Activated CD8-positive, alpha-beta memory T cell treated with anti-CD3 and anti-CD28 coated beads, Interleukin-2, amount 50 U/mL, for 24 hours (primary cell): ENCODE data around the gene TRAPPC2.

Experiments
- DNase-seq: peaks from one replicate; pipeline ENCODE4 v3.0.0-alpha.2; 2020; ENCODE audit errors: extremely low read depth

The TRAPPC2 gene

DNA sequence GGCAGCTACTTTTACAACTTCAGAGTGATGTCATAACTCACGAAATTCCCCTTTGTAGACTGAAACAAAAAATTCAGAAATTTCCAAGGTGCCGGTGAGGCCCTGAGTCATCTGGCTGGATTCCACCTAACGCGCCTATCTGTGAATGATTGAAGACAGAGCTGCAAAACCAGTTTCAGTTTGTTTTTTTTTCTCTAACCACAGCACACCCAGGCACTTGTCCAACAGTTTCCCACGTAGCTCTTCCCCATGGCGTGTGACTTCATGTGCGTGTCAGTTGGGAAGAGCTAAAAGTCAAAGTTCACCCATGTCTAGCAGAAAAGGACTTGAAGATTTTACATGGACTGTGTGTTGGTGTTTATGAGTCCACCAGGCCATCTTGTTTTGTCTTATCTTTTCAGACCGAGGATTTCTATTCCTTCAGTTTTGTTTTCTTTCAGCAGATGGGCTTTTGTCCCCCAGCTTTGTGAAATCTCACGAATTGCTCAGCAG is 65.1 kb downstream of the TRAPPC2 start:
- no peak for DNase-seq

DNA sequence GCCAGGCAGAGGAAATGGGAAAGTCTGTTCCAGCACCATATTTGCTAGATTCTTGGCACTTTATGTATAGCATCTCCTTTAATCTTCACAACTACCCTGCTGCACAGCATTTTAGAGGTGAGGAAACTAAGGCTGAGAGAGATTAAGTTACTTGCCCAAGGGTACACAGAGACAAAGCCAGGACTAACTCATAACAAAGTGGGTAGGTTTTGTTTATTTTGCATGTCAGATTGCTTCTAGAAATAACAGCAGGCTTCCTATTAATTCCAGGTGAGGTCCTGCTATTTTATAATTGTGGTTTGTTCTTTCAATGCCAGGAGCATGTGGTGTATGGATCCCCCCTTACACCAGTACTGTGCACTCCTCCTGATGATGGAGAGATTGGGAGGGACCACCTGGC is 66.5 kb downstream of the TRAPPC2 start:
- no peak for DNase-seq

DNA sequence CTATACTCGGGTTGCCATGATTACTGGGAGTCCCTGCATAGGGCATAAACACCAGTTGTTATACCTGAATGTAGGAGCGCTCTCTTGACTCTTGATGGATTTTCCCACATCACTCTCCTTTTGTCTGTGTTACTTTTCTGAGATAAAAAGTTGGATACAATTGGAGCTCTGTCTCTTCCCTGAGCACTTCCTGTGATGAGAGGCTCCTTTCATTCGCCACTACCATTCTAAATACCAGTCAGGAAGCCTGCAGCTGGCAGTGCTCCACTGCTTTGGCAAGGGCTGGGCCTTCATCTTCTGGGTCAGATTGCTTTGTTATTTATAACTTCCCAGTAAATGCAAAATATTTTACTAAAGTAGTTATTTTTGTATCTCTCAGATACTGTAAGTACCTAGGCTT is 67.6 kb downstream of the TRAPPC2 start:
- DNase-seq = no peak

DNA sequence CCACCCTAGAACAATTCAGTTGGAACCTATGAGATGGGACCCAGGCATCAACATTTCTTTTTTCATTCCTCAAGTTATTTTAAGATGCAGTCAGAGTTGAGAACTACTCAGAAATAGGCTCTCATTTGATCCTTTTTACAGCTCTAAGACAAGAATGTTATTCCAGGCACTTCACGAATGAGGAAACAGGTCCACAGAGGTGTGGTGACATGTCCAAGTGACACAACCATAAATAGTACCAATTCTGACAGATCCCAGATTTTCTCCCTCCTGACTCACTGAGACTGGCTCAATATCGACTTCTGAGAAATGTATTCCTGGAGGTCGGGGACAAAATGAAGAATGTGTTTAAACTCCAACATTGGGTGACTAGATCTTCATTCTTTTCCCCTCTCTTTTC is 70.4 kb downstream of the TRAPPC2 start:
- DNase-seq = no peak

DNA sequence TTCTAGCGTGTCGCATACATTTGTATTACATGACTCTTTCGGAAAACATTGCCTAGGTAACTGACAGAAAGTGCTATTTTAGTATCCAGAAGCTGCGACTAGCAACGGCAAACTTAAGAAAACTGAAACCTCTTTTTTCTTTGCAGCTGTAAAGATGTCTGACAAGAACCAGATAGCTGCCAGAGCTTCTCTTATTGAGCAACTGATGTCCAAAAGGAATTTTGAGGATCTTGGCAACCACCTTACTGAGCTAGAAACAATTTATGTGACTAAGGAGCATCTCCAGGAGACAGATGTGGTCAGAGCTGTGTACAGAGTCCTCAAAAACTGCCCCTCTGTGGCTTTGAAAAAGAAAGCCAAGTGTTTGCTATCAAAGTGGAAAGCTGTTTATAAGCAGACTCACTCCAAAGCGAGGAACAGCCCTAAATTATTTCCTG is 72.0 kb downstream of the TRAPPC2 start:
- no peak for DNase-seq
